ENCODE data around the gene MOB3B.

MOB3B gene

GRCh38 chr9:27445057-27445595 lies 84.5 kb downstream of the MOB3B start:
- no peak for DNase-seq (ENCODE audit: low read depth)
- H3K4me3 ChIP-seq (ENCODE audit: low read depth, low read length), result no peak overlapping the region
- TF ChIP-seq CTCF (IDR thresholded peaks at IDR 0.05; ENCODE audit: insufficient read depth, low read depth, low read length, missing control alignments), result no peak

- no peak for DNase-seq (ENCODE audit: low read depth)
- H3K4me3 ChIP-seq (ENCODE audit: low read depth, low read length), result no peak overlapping the region
- TF ChIP-seq CTCF (IDR thresholded peaks at IDR 0.05; ENCODE audit: insufficient read depth, low read depth, low read length, missing control alignments), result no peak
Measured at GRCh38 chr9:27442464-27442863, 87.2 kb downstream of the MOB3B start.

- TF ChIP-seq CTCF (IDR thresholded peaks at IDR 0.05; ENCODE audit: insufficient read depth, low read depth, low read length, missing control alignments), result no peak
- peak; percentile 59 for DNase-seq (ENCODE audit: low read depth)
- H3K4me3 ChIP-seq (ENCODE audit: low read depth, low read length), result no peak overlapping the region
Measured at GRCh38 chr9:27441741-27442070, 87.9 kb downstream of the MOB3B start.

- H3K4me3 ChIP-seq (ENCODE audit: low read depth, low read length), result no peak overlapping the region
- no peak for DNase-seq (ENCODE audit: low read depth)
- no peak for TF ChIP-seq CTCF (IDR thresholded peaks at IDR 0.05; ENCODE audit: insufficient read depth, low read depth, low read length, missing control alignments)
Measured at GRCh38 chr9:27440888-27441740, 88.5 kb downstream of the MOB3B start.

GRCh38 chr9:27438522-27438921 lies 91.1 kb downstream of the MOB3B start:
- DNase-seq (ENCODE audit: low read depth), result no peak
- no peak for TF ChIP-seq CTCF (IDR thresholded peaks at IDR 0.05; ENCODE audit: insufficient read depth, low read depth, low read length, missing control alignments)
- no peak overlapping the region for H3K4me3 ChIP-seq (ENCODE audit: low read depth, low read length)

- DNase-seq (ENCODE audit: low read depth), result no peak
- H3K4me3 ChIP-seq (ENCODE audit: low read depth, low read length), result no peak overlapping the region
- TF ChIP-seq CTCF (IDR thresholded peaks at IDR 0.05; ENCODE audit: insufficient read depth, low read depth, low read length, missing control alignments), result no peak
Measured at GRCh38 chr9:27437652-27438373, 91.8 kb downstream of the MOB3B start.
